Osteocyte (in vitro differentiated cells): Measurements from ENCODE around the gene MYH8. TPM values are rescaled to one million over a fixed set of nuclear protein-coding genes. Genes with fewer than 3 reads are reported as not detected.

Experiments used
- DNase-seq: peaks from one replicate; pipeline ENCODE4 v3.0.0; 2021; ENCODE audit warnings: mixed read lengths; ENCODE audit not compliant: unreplicated experiment; ENCODE audit errors: extremely low spot score
- H3K27ac Mint-ChIP-seq: one replicate; pipeline ENCODE4 v1.8.0; 2021; ENCODE audit warnings: mild to moderate bottlenecking, mixed read lengths; ENCODE audit not compliant: unreplicated experiment
- H3K27me3 Mint-ChIP-seq: one replicate; pipeline ENCODE4 v1.8.0; 2021; ENCODE audit warnings: mixed read lengths; ENCODE audit not compliant: unreplicated experiment
- H3K36me3 Mint-ChIP-seq: one replicate; pipeline ENCODE4 v1.8.0; 2021; ENCODE audit warnings: mixed read lengths; ENCODE audit not compliant: unreplicated experiment
- H3K4me1 Mint-ChIP-seq: one replicate; pipeline ENCODE4 v1.8.0; 2021; ENCODE audit warnings: mixed read lengths; ENCODE audit not compliant: unreplicated experiment
- H3K4me3 Mint-ChIP-seq: one replicate; pipeline ENCODE4 v1.8.0; 2021; ENCODE audit warnings: mild to moderate bottlenecking, moderate library complexity, mixed read lengths; ENCODE audit not compliant: unreplicated experiment
- H3K9me3 Mint-ChIP-seq: one replicate; pipeline ENCODE4 v1.8.0; 2021; ENCODE audit warnings: mixed read lengths; ENCODE audit not compliant: unreplicated experiment
- CTCF ChIP-seq: fragments of 200-600 bp; sonication (generic); IDR thresholded peaks from 2 replicates; pipeline ENCODE4 v1.5.0; 2021; ENCODE audit warnings: antibody characterized with exemption, mild to moderate bottlenecking, moderate library complexity
- total RNA-seq: library from RNA; stranded (reverse); gene quantifications from 2 replicates; pipeline ENCODE4 v1.2.1, GENCODE V29; 2021

The MYH8 gene
- total RNA-seq, 1 donor from 2014 or later, result not detected

- H3K27ac Mint-ChIP-seq, result no peak overlapping the region
- no peaks in the 10 kb centered on the region for H3K27me3 Mint-ChIP-seq
- H3K9me3 Mint-ChIP-seq, result peaks cover 22% of the 10 kb centered on the region
- no peak for TF ChIP-seq CTCF
- no peak for DNase-seq
- no peak overlapping the region for H3K4me3 Mint-ChIP-seq
- H3K4me1 Mint-ChIP-seq, result no peaks in the 10 kb centered on the region
- H3K36me3 Mint-ChIP-seq, result no peaks in the 10 kb centered on the region
Measured at GRCh38 chr17:10352893-10353292, 68.9 kb downstream of the MYH8 start.

GRCh38 chr17:10349403-10349802 lies 72.3 kb downstream of the MYH8 start:
- H3K4me3 Mint-ChIP-seq, result no peak overlapping the region

GRCh38 chr17:10344816-10345215 lies 76.9 kb downstream of the MYH8 start:
- peaks cover 18% of the 10 kb centered on the region for H3K9me3 Mint-ChIP-seq
- H3K4me1 Mint-ChIP-seq, result no peaks in the 10 kb centered on the region

More at GRCh38 chr17:10349403-10349802, 72.3 kb downstream of the MYH8 start:
- DNase-seq, result no peak
- no peak for TF ChIP-seq CTCF
- Mint-ChIP-seq H3K9me3 (peaks cover 24% of the 10 kb centered on the region), H3K27ac (no peak overlapping the region), H3K4me1 (no peaks in the 10 kb centered on the region), H3K36me3 (no peaks in the 10 kb centered on the region), H3K27me3 (no peaks in the 10 kb centered on the region)

More at GRCh38 chr17:10344816-10345215, 76.9 kb downstream of the MYH8 start:
- TF ChIP-seq CTCF, result no peak
- Mint-ChIP-seq H3K27ac (no peak overlapping the region), H3K4me3 (no peak overlapping the region), H3K27me3 (no peaks in the 10 kb centered on the region), H3K36me3 (no peaks in the 10 kb centered on the region)
- no peak for DNase-seq

Other genes starting within 250 kb of the MYH8 start
- 18.1 and 18.4 TPM in 2 replicates for gene GAS7, start 223.3 kb downstream of the MYH8 start, total RNA-seq
- gene MYH13, start 48.9 kb downstream of the MYH8 start, total RNA-seq, result not detected in 2 replicates
- not detected in 2 replicates for gene MYH4, start 47.6 kb upstream of the MYH8 start, total RNA-seq
- gene MYH1, start 96.6 kb upstream of the MYH8 start, total RNA-seq, result not detected in 2 replicates
- gene MYH2, start 127.7 kb upstream of the MYH8 start, total RNA-seq, result not detected in 2 replicates
- 2.4 and 3.2 TPM in 2 replicates for gene MYH3, start 235.4 kb upstream of the MYH8 start, total RNA-seq